HG03442 (cell line): ENCODE data around the gene NTF3.

Experiments
- ATAC-seq: cut with Tn5 transposase; IDR thresholded peaks from one replicate; pipeline ENCODE4 v1.9.1; 2021; ENCODE audit warnings: mild to moderate bottlenecking, moderate library complexity; ENCODE audit not compliant: unreplicated experiment

NTF3 gene

DNA sequence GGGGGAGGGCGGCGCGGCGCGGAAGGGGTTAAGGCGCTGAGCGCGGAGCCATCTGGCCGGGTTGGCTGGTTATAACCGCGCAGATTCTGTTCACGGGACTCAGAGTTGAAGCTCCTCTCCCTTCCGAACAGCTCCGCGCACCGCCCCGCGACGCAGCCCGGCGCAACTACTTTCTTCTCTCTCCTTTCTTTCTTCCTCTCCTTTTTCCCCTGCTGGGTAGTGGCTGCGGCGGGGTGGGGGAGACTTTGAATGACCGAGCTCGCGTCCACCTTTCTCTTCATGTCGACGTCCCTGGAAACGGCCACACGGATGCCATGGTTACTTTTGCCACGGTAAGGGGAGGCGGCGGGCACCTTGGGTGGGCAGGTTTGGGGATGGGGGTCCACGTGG lies at the start of gene NTF3:
Gene NTF3 (plus strand): TSS at position 98 of the 390 bp plus-strand sequence. CDS start 217 bp downstream, at position 315.
- no peak for ATAC-seq

DNA sequence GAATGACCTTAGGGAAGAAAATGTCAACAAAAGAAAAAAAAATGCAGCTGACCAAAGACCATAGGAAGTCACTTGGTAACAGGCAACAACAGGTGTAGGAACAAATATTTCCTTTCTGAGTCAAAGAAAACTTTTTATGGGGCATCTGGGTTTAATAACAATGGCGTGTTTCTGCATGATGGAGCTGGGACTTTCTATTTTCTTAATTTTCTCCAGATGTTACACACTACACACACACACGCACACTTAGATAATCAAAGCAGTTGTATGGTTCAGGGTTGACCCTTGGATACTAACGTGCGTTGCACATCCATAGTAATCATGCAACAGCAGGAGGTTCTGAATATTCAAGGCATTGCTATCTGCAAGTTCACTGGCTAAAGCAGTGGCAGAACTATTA lies 47.9 kb upstream of the NTF3 start:
- ATAC-seq = no peak

GRCh38 chr12:5388581-5389535 lies 43.0 kb upstream of the NTF3 start:
- no peak for ATAC-seq

DNA sequence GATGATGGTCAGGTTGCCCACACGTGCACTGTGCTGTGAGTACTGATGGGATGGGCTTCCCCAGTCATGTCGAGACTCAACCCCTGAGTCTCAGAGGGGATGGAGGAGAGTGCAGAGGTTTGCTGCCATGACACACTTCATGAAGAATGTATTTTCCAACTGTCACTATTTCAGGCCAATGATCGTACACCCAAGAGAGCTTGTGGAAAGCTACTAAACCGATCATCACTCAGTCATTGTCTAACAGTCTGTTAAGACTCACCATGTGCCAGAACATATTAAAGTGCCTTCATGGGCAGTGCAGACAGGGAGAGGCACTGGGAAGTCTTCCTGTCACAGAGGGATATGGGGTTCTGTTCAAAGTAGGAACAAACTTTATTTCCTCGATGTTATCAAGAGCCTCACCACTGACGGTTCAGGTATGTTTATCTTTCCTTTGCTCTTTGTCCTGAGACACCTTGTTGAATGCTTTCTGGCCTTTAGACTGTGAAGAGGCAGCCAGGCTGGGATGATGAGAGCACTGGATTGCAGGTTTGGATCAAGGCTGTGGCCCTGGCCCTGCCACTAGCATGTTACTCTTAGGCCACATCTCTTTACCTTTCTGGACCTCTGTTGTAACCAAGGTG lies 41.6 kb upstream of the NTF3 start:
- ATAC-seq = no peak

DNA sequence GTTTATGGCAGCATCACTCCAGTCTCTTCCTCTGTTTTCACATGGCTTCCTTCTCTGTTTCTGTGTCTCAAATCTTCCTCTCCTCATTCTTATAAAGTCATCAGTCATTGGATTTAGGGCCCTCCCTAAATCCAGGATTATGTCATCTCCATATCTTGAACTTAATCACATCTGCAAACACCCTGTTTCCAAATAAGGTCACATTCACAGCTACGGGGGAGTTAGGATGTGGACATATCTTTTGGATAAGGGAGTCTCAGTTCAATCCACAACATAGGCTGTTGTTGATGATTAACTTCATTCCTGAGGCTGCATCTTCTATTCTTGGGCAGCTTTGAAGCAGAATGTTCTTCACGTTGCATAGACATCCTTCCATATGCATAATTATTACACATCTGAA lies 40.3 kb upstream of the NTF3 start:
- no peak for ATAC-seq

GRCh38 chr12:5392961-5393360 lies 38.9 kb upstream of the NTF3 start:
- no peak for ATAC-seq

DNA sequence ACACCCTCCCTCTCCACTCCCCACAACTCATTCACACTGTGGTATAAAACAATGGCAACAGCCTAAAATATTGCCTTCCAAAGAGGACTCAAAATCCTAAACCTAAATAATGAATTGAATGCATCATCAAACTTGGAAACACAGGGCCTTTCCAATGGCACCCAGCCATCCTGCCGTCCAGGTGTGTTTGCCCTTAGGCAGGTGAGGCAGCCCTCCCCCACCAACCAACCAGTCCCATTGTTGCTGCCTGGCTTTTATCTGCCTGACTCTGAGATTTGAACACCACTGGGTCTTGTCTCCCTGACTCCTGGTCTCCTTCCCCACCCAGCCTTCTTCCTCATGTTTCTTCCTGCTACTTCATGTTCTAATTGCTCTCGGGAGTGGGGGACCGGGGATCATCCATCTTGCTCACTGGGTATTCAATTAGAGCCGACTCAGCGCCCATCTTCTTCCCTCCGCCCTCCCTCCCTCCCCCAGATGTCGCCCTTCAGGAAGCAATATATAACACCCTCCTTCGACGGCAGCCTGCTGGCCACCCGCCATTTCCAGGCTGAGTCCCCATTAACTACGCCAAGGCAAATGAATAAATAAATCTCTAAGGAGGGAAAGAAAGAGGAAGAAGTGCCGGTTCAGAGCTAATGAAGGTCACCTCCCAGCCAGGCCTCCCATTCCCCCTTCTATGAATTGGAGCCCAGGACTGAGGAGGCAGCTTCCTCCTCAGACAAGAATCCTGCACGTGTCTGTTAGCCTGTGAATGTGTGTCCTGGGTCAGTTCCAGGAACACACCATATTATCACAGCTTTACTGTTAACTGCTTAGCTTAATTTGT lies 36.3 kb upstream of the NTF3 start:
- ATAC-seq = no peak

GRCh38 chr12:5396541-5396940 lies 35.4 kb upstream of the NTF3 start:
- no peak for ATAC-seq

DNA sequence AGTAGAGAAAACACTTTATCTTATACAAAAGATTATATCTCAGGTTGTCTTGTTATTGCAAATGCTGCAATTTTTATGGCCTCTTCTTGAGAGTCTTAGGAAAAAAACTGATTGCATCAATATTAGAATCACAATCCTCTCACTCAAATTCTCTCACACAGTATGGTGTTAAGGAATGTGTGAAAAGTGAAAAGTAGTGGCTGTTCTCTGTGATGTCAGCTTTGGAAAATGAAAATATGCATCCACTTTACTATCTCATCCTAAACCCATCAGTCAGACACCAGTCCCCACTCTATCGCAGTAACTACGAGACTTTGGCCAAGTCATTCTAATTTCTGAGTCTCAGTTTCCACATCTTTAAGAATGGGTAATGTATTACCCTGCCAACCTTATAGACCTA lies 32.6 kb upstream of the NTF3 start:
- no peak for ATAC-seq

GRCh38 chr12:5402009-5402935 lies 29.6 kb upstream of the NTF3 start:
- ATAC-seq = no peak

- ATAC-seq = no peak
These were observed 28.5 kb upstream of the NTF3 start for GRCh38 chr12:5403411-5403810.

- no peak for ATAC-seq
These were observed 24.7 kb upstream of the NTF3 start for GRCh38 chr12:5407034-5407856.

DNA sequence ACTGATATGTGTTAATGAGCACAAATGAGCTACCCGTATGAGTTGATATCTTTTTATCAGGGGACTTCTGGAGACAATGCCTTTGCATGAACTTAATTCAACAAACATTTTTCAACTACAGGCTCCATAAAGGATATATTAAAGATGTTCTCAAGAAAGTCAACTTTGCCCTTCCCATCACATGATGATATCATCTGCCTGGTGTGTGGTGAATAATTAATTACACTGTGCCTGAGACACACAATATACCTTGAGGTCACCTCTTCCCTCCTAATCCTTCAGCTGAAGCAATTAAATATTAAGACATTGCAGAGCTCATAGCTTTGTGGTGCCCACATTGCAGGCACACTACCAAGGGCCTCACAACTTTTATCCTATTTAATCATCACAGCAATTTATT lies 22.3 kb upstream of the NTF3 start:
- ATAC-seq = no peak

- no peak for ATAC-seq
These were observed 15.3 kb upstream of the NTF3 start for GRCh38 chr12:5416571-5416970.

- ATAC-seq = no peak
These were observed 14.4 kb upstream of the NTF3 start for GRCh38 chr12:5417500-5417899.

- ATAC-seq = no peak
These were observed 3.3 kb upstream of the NTF3 start for GRCh38 chr12:5428332-5429221.

DNA sequence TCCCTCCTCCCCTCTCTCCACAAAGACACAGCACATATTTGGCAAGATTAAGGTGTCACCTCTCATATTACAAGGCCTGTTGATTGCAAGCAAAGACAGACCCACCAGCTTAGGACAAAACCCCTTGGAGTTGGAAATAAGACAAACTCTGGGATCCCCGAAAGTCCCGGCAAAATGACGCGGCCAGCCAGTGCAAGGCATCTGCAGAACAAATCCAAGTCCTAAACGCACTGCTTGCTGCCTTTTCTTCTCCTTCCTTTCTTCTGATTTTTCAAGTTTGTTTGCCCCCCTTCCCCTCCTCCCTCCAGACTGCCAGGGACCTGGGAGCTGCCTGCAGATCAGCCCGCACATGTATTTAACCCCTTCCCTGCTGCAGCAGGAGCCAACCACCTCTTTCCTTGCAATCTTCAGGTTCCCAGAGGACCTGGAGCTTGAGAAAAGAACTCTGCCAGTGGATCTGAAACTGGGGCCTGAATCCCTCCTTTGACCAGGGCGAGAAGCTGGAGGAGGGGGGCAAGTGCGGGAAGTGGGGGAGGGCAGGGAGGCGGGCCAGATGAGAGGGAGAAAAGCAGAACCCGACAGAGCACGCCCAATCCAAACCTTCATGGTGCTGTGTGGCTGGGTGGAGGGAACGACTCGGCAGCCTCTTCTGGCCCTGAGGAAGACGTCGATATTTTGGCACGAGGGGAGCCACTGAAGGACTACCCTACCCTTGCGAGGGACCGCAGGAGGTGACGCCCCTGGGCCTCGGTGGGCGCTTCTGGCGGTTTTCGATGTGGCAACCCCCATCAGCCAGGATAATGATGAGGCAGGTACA lies 2.0 kb upstream of the NTF3 start:
- no peak for ATAC-seq
